HuH-7 (cell line): Measurements from ENCODE around the gene RASSF1.

ENCODE experiments used
- DNase-seq: peaks from one replicate; pipeline ENCODE4 v3.0.0; 2011; ENCODE audit warnings: low spot score

Gene RASSF1, protein sequence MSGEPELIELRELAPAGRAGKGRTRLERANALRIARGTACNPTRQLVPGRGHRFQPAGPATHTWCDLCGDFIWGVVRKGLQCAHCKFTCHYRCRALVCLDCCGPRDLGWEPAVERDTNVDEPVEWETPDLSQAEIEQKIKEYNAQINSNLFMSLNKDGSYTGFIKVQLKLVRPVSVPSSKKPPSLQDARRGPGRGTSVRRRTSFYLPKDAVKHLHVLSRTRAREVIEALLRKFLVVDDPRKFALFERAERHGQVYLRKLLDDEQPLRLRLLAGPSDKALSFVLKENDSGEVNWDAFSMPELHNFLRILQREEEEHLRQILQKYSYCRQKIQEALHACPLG

DNA sequence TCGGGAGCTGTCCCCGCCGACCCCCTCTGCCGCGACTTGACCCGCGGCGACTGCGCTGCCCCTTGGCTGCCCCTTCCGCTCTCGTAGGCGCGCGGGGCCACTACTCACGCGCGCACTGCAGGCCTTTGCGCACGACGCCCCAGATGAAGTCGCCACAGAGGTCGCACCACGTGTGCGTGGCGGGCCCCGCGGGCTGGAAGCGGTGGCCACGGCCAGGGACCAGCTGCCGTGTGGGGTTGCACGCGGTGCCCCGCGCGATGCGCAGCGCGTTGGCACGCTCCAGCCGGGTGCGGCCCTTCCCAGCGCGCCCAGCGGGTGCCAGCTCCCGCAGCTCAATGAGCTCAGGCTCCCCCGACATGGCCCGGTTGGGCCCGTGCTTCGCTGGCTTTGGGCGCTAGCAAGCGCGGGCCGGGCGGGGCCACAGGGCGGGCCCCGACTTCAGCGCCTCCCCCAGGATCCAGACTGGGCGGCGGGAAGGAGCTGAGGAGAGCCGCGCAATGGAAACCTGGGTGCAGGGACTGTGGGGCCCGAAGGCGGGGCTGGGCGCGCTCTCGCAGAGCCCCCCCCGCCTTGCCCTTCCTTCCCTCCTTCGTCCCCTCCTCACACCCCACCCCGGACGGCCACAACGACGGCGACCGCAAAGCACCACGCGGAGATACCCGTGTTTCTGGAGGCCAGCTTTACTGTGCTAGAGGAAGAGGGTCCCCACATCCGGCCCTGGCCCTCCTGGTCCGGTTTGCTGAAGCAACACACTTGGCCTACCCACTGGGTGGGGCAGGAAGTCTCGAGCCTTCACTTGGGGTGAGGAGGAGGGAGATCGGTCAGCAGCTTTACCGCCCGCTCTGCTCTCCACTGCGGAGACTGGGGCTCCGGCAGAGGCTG is at the start of gene RASSF1:
Gene RASSF1 (minus strand): TSS at position 389 of the 882 bp plus-strand sequence. CDS start 31 bp downstream, at position 358.
- DNase-seq = no peak

GRCh38 chr3:50389414-50389767 is 48.8 kb upstream of the RASSF1 start:
- DNase-seq = no peak

- no peak for DNase-seq
These were observed 48.2 kb upstream of the RASSF1 start for GRCh38 chr3:50388720-50389413.

DNA sequence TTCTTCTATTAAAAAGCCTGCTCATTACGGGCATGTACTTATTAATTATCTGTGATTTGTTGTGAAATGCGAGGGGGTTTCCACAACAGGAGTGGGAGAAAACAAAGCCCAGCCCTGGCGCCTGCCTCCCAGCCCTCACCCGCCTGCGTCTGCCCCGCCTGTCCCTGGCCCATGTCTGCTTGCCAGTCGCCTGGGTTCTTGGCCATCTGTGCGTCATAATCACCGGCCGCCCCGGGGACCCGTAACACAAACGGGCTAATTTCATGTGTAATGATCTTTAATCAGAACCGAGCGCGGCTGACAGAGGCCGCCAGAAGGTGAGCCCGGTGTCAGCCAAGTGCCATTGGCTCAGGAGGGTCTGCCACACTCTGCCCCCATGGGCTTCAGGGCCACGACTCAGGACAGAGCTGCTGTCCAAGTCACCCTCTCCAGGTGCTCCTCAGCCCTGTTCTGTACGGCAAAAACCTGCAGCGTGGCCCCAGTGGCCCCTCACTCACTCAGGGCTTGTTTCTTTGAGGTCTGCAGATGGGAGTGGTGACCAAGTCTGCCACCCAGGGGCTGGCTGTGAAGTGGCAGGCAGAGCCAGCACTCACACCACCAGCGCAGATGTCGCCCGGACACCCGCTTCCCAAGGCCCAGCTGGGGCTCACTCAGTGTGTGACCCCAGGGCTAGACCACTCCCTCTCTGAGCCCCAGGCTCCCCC is 47.5 kb upstream of the RASSF1 start:
- peak; percentile 78 for DNase-seq

DNA sequence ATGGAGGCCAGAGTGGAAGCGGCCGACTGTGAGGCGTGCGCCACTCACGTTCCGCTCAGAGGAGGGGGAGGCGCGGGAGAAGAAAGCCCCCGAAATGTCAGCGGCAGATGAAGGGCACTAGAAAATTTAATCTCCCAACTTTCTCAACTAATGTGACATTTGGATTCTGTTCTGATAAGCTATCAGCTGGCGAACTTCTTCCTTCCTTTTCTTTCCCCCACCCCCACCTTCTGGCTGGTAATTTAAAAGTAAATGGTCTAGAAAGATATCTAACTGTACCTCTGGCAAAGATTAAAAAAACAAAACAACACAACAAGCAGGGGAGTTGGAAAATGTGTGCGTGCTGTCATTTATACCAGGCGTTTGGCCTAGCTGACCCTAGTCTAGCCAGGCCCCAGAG is 45.1 kb upstream of the RASSF1 start:
- DNase-seq = no peak

GRCh38 chr3:50383750-50384149 is 43.1 kb upstream of the RASSF1 start:
- DNase-seq = no peak

DNA sequence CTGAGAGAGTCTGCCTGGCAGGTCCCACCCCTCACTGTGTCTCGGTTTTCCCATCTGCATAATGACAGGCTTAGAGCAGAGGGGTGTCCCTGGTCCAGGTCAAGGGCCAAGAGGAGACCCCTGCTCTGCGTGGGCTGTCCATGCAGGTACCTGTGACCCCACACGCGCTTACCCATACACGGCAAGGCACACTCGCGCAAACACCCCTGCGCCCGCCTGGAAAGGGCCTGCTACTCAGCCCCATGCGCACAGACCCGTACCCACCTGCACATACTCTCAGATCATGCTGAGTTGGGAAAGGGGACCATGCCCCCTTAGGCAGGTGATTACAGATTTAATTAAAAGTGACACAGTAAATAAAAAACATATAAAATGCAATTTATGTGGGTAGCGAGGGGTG is 42.1 kb upstream of the RASSF1 start:
- DNase-seq = no peak

- no peak for DNase-seq
These were observed 40.7 kb upstream of the RASSF1 start for GRCh38 chr3:50381383-50381782.

- DNase-seq = no peak
These were observed 39.9 kb upstream of the RASSF1 start for GRCh38 chr3:50380405-50381085.

DNA sequence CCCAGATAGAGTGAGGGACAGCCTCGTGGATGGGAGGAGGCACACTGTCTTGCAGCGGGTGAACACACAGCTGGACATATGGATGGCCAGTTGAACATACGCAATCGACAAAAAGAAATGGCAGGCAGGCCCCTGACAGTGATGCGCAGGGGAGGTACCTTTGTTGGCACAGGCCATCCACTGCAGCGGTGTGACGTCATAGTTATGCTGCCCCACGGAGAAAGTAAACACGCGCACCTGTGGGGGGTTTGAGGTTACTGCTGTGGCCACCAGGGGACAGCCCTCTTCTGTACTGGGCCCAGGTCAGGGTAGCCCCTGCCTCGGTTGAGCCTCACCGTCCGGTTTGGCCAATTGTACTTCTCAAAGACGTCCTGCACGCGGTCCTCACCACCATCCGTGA is 38.1 kb upstream of the RASSF1 start:
- DNase-seq = no peak

GRCh38 chr3:50378024-50378423 is 37.4 kb upstream of the RASSF1 start:
- DNase-seq = no peak

GRCh38 chr3:50375258-50375931 is 34.8 kb upstream of the RASSF1 start:
- DNase-seq = no peak

GRCh38 chr3:50374363-50375257 is 34.0 kb upstream of the RASSF1 start:
- DNase-seq = no peak

DNA sequence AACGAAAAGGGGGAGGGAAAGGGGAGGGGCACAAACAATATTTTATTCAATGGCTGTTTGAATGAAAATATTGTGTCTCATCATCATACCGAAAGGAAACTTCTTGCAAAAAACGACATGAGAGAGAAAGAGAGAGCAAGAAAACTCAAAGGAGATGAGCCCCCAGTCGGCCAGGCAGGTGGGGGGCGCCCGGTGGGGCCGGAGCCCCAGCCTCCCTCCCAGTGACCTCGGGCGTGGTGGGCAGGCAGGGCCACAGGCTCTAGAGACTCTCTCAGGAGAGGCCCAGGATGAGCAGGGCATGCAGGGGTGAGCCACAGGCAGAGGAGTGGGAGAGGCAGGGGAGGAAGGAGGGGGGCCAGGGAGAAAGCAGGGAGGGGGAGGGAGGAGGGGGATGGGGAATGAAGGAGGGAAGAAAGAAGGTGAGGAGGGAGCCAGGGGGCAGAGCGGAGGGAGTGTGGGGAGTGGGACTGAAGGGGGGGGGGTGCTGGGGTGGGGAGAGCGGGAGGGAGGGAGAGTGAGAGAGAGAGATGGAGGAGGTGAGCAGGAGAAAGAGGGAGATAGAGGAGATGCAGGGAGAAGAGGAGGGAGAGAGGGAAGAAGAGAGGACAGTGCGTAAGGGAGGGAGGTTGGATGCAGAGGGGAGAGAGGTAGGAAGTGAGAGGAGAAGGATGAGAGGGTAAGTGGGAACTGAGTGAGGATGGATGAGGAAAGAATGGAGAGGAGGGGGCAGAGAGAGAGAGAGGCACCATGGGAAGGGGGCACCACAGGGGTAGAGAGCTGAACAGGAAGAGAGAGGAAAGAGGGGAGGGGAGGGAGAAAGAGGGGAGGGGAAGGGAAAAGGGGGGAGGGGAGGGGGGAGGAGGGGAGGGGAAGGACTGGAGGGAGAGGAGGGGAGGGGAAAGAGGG is 32.8 kb upstream of the RASSF1 start:
- DNase-seq = no peak

DNA sequence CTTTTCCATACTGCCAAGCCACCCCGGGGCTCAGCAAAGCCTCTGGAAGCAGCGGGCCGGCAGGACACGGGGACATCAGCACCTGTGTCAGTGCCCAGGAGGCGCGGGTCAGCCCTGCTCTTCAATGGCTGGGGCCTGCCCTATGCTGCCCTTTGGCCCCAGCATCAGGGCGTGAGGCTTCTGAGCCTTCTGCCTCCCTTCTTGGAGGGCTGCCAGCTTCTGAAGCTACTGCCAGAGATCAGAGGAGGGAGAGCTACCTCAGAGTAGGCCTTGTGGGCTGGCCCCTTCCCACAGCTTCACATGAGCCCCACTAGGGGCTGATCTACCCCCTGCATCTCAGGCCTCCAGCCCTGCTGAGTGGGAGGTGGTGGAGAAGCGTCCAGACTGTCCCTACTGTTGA is 31.7 kb upstream of the RASSF1 start:
- DNase-seq = peak; percentile 45

GRCh38 chr3:50371133-50371685 is 30.6 kb upstream of the RASSF1 start:
- DNase-seq = no peak

- peak; percentile 55 for DNase-seq
These were observed 30.0 kb upstream of the RASSF1 start for GRCh38 chr3:50370594-50370993.

DNA sequence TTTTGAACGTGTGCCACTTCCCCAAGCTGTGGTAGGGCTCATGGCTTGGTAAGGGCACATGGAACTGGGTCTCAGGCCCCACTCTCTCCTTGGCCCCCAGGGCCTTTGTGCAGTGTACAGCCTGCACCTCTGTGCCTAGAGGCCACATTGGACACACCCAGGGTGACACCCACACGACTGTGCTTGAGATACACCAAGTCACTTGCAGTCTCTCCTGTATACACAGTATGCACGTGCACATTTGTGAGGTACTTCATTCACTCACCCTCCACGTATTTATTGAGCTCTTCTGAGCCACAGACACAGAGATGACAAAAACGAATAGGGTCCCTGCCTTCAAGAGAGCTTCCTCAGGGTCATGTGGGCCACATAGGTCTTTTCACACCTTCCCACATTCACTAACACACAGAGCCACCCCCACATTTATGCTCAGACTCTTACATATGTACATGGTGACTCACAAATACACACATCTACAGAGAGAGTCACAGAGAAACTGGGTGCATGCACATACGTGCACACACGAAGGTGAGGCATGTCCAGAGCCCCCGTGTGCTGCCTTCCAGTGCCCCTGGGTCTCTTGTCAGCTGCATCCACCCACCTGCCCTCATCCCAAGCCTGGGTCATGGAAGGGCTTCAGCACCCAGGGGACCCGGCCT is 28.5 kb upstream of the RASSF1 start:
- DNase-seq = no peak
